Measurements from ENCODE around the gene SCAF11. TPM values are rescaled to one million over a fixed set of nuclear protein-coding genes. Genes with fewer than 3 reads are reported as not detected.

Gene SCAF11
- total RNA-seq, 1 donor from 2014 or later: 124 TPM

DNA sequence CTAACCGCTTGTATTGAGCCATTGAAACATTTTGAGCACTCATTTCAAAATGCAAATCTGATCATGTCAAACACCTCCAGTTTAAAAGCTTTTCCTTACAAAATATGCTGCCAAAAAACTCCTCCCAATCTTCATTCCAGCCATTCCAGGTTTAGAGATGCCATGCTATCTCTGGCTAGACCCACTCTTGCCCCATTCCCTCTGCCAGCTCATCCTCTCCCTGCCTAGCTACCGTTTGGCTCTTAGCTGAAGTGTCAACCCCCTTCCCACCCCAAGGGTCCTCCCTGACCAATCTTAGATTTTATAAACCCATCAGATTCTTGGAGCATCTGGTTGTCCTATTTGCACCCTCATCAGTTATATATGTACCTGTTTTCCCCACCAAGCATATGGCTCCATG, 75.0 kb downstream of the SCAF11 start:
- no peak for DNase-seq

DNA sequence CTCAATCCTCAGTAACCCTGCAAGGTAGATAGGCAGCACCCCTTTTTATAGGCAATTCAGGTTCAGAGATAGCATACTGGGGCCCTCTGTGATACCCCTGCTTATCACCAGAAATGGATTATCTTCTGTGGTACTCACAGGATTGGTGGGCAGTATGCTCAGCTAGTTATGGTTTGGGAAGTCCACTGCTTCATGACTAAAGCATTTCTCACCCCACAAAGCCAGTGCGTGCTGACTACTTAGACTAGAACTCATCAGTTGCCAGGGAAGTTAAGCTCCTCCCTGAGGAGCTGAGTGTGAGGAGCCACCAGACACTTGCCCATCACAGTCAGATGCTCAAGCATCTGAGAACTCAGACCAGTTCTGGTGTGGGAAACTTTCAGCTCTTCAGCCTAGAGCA, 76.3 kb downstream of the SCAF11 start:
- no peak for DNase-seq

DNA sequence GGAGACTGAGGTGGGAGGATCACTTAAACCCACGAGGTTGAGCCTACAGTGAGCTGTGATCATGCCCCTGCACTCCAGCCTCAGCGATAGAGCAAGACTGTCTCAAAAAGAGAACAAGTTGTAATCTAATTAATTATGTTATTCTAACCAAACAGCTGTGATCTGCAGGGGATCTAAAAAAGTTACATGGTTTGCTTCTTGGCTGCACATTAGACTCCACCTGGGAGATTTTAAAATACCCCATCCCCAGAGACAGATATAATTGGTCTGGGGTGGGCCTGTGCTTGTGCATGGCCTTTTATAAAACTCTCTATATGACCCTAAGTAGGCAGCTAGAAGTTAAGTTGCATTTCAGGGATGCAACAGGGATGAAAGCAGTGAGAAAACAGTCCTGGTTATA, 76.7 kb downstream of the SCAF11 start:
- DNase-seq: no peak

DNA sequence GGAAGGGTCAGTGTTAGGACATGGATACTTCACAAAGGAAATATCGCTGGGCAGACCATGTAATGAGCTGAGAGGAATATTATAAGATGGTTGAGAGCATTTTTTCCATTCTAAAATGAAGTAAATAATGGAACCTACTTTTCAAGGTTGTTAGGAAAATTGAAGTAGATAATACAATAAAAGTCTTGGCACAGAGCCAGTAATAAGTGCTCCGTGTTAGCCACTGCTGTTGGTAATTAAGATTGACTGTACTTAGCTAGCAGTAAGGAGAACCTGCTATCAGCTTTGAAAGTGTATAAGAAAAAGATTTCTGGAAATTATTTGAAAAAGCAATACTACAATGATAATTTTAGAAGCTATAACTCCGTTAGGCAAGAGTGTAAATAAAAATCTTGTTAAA, 77.6 kb downstream of the SCAF11 start:
- no peak for DNase-seq

DNA sequence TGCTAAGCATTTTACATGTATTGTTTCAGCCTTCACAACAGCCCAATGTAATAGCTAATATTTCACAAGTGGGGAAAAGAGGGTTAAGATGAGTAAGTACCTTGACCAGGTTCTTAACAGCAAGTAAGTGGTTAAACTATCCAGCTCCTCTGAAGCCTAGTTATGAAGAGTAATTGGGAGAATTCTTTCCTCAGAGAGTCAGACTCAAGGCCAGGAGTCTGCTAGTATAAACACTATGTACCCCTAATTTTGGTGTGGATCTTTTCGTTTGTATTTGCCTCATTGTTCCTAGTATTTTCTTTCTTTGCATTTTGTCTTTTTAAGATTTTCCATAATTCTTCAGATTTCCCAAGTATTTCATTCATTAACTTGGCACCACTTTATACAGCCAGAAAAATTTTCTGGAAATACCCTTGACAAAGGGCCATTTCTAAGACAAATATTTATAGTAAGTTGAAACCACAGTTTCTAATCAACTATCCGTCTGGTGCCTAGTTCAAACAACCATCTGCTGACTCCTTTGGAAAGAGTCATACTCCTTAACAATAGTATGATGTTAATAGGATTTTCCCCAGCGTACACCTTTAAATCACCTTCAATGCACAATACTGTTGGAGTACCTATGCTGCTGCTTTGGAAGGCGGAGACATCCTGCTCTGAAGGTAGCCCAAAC, 81.2 kb downstream of the SCAF11 start:
- DNase-seq: no peak

DNA sequence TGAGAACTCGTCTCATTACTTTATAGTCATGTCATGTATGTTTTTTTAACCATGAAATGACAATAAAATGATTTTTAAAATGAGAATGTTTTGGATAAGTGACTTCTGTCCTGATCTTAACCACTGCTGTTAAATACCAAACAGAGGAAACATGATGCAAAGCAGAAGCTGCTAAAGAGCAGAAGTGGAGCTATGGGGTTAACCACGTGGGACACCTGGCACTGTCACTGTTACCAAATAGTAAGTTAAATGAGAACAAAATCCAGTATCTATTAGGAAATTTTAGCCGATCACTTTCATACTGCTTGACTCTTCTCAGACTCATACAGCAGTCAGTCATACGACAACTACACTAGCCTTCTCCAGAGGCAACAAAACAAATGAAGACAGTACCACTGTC, 82.4 kb downstream of the SCAF11 start:
- DNase-seq: no peak

DNA sequence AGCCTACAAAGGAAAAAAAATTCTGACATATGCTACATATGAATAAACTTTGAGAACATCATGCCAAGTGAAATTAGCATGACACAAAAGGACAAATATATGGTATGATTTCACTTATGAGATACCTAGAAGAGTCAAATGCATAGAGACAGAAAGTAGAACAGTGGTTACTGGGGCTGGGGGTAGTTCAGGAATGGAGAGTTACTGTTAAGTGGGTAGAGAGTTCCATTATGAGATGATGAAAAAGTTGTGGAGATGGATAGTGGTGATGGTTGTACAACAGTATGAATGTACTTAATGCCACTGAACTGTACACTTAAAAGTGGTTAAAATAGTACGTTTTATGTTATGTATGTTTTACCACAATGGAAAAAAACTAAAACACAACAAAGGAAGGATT, 92.3 kb downstream of the SCAF11 start:
- DNase-seq: no peak

DNA sequence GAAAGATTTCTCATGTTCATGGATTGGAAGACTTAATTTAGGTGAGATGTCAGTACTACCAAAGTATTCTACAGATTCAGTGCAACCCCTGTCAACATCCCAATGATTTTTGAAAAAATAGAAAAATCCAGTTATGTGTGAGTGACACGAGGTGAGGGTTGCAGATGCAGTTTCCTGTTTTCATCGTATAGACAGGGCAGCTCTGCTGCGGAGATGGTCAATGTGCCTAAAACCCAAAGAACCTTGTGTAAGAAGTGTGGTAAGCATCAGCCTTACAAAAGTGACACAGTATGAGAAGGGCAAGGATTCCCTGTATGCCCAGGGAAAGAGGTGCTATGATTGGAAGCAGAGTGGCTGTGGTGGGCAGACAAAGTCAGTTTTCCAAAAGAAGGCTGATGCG, 94.4 kb downstream of the SCAF11 start:
- DNase-seq: no peak

DNA sequence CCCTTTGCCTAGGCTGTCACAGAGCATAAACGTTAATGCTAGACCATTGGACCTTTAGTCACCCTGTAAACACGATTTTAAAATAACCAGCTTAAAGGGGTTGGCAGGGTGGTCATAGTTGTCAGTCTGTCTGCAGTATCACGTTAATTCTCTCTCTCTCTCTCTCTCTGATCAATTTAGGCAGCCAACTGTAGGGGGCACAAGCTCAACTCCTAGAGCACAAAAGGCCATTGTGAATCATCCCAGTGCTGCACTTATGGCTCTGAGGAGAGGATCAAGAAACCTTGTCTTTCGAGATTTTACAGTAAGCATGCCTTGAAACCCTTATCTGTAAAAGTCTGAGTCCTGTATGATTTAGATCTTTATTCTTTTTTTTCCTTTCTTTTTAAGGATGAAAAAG, 97.1 kb downstream of the SCAF11 start:
- no peak for DNase-seq

DNA sequence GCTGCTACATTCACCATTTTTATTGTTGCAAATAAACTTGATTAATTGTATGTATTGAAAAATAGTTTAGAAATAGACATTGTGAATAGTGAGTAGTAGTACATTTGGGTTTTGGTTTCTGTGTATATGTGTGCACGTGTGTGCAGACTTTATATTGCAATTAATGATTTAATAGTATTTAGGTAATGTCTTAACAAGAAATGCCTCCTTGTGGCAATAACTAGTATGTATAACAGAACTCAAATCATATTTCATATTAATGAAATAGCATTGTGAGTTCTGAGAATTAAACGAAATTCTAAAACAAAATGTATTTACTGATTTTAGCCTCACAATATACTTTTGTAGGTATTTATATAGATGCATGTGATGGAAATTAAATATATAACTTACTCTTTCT, 100.1 kb downstream of the SCAF11 start:
- DNase-seq: no peak

DNA sequence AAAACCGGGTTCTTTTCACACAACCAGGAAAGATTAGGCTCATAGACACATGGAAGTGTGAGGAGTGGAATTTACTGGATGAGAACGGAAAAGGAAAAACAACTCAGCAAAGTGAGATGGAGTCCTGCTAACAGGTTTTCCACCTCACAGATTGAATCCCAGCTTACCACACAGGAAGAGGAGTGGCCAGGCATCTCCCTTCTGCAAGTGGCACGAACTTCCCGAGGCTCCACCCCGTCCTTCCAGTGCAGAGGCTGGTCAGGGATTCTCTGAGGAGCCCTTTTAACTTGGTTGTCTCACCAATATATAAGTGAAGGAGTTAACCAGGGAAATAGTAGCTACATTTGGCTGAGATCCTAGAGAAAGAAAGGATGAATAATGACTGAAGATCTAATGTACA, 102.8 kb downstream of the SCAF11 start:
- no peak for DNase-seq

DNA sequence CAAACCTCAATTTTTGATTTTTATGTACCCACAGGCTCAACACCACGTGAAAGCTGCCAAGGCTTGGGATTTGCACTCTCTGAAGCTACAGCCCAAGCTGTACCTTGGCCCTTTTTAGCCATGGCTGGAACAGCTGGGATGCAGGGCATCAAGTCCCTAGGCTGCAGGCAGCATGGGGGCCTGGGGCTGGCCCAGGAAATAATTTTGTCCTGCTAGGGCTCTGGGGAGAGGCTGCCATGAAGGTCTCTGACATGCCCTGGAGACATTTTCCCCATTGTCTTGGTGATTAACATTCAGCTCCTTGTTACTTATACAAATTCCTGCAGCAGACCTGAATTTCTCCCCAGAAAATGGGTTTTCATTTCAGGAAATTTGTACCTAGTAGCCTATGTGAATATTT, 103.7 kb downstream of the SCAF11 start:
- DNase-seq: no peak

DNA sequence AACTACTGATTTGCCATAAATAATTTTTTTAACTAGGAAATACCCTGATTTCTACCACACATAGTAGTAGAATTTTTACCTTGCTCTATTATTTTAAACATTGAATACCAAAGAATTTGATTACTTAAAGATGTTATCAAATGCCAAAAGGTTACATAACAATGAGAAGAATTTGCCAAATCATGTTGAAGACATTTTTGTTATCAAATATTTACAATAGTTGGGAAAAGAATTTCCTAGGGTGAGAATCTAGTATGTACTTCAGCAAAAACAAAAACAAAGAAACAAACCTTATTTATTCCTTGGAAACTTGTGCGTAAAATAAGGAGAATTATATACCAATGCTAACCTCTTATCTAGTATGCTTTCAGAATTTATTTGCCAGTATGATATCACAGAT, 107.2 kb downstream of the SCAF11 start:
- DNase-seq: no peak

DNA sequence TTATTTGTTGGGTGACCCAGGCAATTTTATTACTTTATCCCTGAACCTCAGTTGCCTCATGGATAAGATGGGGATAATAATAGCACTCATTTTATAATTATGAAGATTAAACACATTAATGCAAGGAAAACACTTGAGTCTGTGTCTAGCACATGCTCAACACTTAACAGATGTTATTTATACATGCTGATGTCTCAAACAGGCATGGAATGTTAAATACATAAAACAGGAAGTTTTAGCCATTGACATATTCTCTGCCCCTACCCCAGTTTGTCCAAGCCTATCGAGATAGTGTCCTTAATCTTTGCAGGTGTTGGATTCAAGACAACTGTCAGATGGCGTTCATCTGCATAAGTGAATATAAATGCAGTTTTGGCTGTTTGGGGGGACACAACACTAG, 109.8 kb downstream of the SCAF11 start:
- DNase-seq: no peak

DNA sequence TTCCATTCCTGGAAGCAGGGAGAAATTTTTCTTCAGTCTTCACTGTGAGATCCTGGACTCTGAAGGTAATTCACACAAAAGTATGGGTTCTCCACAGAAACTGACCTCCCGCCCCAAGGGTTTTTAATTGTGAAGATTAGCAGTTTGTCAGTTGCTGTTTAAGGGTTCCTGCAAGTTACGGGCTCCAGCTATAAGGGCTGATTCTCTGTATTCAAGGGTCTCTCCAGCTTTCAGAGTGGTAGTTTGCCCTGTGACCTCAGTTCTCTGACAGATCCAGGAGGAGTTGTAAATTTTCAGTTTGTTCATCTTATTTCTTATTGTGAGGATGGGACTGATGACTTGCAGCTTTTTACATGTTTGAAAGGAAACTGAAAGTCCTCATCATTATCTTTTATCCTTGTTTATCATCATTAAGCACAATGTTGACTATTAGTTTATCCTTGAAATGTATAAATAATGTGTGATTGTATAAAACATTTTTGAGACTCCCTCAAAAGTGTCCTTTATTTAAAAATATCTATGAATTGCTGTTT, 110.9 kb downstream of the SCAF11 start:
- no peak for DNase-seq

DNA sequence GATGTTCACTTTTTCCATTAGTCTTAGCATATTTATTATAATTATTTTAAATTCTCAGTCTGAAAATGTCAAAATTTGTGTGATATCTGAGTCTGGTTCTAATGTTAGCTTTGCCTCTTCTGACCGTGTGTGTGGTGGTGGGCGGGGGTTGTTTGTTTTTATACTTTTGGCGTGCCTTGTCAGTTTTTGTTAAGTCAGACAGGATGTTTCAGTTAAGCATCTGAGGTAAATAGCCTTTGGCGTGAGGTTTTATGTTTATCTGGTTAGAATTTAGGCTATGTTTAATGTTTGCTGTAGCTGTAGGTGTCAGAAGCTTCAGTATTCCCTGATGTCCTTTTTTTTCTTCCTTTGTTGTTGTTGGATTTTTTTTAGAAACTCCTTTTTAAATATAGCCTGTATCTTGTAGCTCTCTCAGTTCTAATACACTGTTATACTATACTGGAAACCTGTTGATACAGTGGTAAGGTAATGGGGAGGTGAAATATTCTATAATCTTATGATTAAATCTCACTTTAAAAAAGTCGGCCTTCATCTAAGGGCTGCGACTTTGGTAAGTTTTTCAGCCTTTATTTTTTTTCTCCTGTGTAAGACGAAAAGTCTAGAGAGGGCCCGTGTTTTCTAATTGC, 111.6 kb downstream of the SCAF11 start:
- DNase-seq: no peak

DNA sequence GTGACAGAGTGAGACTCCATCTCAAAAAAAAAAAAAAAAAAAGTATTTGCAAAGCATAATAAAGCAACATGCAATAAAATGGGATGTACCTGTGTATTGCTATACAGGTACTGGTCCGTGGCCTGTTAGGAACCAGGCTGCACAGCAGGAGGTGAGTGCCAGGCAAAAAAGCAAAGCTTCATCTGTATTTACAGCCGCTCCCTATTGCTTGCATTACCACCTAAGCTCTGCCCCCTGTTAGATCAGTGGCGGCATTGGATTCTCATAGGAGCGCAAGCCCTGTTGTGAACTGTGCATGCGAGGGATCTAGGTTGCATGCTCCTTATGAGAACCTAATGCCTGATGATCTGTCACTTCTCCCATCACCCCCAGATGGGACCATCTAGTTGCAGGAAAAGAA, 113.3 kb downstream of the SCAF11 start:
- DNase-seq: no peak

DNA sequence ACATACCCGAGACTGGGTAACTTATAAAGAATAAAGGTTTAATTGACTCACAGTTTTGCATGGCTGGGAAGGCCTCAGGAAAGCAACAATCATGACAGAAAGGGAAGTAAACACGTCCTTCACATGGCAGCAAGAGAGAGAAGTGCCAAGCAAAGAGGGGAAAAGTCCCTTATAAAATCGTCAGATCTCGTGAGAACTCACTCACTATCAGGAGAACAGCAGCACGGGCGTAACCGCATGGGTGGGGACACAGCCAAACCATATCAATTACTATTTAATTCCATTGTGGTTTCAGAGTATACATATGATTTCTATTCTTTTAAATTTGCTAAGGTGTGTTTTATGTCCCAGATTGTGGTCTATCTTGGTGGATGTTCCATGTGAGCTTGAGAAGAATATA, 117.9 kb downstream of the SCAF11 start:
- no peak for DNase-seq

Small RNA genes lying within 50 kb of the gene (small RNA-seq; reads per million reads assigned to genes)
- not detected for gene RN7SL246P (ENCODE audit: low replicate concordance)
